Epidermal melanocyte (primary cell): ENCODE results near the gene CFH.
"Not testable (repeated sequence)": the region's sequence is repeated elsewhere in the genome, so short reads cannot be mapped to it uniquely, and the experiment has no call there.

ENCODE experiments used
- DNase-seq: peaks from one replicate; pipeline ENCODE4 v3.0.0; 2011; ENCODE audit warnings: low spot score; ENCODE audit not compliant: insufficient read length

The CFH gene

DNA sequence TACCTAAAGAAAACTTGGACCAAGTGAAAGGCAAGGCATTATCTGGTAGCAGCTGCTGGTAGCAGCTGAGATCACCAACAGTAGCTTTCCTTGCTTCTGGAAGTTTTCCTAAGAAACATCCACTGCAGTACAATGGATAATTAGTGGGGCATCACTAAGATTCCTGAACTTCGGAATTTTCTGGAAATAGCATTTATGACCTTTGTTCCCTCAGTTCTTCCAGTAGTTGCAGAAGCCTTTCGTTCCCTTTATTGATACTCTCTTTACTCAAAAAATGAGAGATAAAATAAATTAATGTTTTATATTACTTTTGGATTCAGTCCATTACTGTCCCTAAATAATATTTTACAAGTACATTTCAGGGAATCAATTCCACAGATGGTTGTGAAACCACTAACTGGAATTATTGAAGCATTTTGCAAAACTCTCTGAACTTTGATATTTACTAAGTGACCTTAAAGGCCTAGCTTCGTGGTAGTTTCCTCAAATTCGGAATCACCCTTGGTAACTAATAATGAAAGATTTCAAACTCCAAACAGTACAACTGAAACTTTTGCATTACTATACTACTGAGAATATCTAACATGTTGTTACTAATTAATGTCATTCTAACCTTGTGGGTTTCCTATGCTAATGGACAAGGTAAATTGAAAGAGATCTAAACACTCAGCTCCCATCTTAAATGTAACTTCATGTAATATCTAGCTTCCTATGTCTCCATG lies 113.3 kb downstream of the CFH start:
- DNase-seq, result not testable (repeated sequence)

DNA sequence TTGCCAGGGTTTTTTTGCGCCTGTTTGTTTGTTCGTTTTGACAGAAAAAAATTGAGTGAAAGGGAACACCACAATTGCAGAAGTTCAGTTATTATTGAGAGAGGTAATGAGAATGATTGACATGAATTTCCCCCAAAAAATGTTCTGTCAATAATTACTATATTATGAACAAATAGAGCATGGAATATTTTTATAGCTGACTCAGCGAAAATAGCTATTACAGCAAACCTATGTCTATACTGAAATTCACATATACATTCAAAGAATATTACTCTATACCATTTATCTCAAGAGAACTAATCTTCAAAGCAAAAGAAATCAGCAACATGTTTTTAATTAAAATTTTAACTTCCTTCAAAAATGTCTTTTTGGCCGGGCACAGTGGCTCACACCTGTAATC lies 118.0 kb downstream of the CFH start:
- not testable (repeated sequence) for DNase-seq

DNA sequence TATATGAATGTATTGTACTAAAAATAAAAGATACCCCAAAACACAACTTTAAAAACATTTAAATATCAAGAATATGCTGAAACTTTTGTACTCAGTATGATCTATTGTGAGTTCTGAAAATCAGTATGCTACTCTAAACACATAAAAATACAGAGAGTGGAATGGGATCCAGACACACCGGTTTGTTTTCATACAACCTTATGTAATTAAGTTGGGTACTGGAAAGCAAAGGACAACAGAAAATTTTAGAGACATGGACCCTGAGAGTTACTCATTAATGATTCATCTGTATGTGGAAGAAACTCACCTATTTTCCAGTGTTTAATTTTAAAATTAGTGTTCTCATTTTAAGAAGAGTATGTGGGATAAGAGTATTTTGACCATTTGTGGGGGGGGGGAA lies 121.9 kb downstream of the CFH start:
- DNase-seq, result no peak

DNA sequence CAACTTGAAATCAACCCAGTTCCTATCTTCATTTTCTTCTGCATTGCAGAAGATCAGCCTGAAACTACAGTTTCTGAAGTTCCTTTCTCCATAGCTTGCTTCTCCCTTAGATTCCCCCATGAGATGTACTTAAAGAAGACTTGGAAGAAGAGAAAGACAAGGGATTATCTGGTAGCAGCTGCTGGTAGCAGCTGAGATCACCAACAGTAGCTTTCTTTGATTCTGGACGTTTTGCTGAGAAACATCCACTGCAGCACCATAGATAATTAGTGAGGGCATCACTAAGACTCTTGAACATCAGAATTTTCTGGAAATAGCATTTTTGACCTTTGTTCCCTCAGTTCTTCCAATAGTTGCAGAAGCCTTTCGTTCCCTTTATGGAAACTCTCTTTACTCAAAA lies 122.3 kb downstream of the CFH start:
- DNase-seq, result no peak

DNA sequence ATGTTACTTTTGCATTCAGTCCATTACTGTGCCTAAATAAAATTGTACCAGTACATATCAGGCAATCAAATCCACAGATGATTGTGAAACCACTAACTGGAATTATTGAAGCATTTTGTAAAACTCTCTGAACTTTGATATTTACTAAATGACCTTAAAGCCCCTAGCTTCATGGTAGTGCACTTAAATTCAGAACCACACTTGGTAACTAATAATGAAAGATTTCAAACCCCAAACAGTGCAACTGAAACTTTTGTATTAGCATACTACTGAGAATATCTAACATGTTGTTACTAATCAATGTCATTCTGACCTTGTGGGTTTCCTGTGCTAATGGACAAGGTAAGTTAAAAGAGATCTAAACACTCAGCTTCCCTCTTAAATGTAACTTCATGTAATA lies 122.8 kb downstream of the CFH start, which contains the start of gene CFHR3:
Gene CFHR3 (plus strand): TSS at position 238 of the 400 bp plus-strand sequence. CDS start 47 bp downstream, at position 285.
- no peak for DNase-seq

DNA sequence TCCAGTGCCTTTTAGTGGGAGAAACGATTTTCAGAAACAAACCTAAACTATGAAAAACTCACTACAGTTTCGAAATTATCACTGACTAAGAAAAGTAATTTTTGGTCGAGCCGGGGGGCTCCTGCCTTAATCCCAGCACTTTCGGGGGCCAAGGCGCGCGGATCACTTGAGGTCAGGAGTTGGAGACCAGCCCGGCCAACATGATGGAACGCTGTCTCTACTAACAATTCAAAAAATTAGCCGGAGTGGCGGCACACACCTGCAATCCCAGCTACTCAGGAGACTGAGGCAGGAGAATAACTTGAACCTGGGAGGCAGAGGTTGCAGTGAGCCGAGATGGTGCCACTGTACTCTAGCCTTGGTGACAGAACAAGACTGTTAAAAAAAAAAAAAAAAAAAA lies 125.8 kb downstream of the CFH start:
- DNase-seq, result no peak

DNA sequence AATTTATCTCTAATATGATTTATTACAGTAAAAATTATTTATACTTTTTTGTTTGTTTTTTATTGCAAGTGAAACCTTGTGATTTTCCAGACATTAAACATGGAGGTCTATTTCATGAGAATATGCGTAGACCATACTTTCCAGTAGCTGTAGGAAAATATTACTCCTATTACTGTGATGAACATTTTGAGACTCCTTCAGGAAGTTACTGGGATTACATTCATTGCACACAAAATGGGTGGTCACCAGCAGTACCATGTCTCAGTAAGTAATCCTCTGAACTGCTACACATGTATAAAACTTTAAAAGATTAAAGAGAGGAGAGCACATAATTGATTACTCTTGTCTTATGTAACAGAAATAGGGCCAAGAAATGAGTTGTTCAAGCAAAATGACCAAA lies 127.2 kb downstream of the CFH start:
- no peak for DNase-seq

DNA sequence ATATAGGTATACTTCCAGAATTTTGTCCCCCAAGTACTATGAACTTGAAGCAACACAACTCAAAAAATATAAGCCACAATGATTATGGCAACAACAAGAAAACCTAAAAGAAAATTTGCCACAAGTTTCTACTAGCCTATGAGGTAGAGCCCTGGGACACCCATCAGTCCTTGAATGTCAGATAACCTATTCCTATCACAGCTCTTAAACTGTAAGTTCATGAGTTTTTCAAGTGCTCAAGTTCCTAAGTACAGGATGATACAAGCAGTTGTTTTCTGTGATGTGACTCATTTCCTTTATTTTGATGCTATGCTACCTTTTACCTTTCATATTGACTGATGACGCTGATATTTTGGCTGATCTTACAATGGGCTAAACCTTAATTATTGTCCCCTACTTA lies 139.4 kb downstream of the CFH start:
- DNase-seq, result not testable (repeated sequence)

DNA sequence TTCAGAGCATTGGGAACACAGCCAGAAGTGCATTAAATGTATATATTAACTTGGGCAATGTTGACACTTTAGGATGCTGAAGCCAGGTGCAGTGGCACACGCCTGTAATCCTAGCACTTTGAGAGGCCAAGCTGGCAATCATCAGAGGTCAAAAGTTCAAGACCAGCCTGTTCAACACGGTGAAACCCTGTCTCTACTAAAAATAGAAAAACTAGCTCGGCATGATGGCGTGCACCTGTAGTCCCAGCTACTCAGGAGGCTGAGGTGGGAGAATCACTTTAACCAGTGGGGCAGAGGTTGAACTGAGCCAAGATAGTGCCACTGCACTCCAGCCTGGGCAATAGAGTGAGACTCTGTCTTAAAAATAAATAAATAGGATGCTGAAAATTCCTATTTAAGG lies 142.3 kb downstream of the CFH start:
- DNase-seq, result not testable (repeated sequence)
